ENCODE measurements around the gene C10orf90.

The C10orf90 gene

GRCh38 chr10:126500185-126500584 lies 170.3 kb downstream of the C10orf90 start:
- Mint-ChIP-seq H3K36me3 (ENCODE audit: low read depth) (no peaks in the 10 kb centered on the region), H3K27ac (no peak overlapping the region), H3K4me3 (no peak overlapping the region), H3K9me3 (no peaks in the 10 kb centered on the region), H3K4me1 (ENCODE audit: low read depth) (no peaks in the 10 kb centered on the region), H3K27me3 (no peaks in the 10 kb centered on the region)
- intact Hi-C loops (cut with micrococcal nuclease) = loop anchor here (10.0 kb wide), 1 partner anchor 635 kb away; no protein-coding TSS in a partner anchor

GRCh38 chr10:126499744-126500143 lies 170.7 kb downstream of the C10orf90 start:
- intact Hi-C loops (cut with micrococcal nuclease) = loop anchor here (10.0 kb wide), 1 partner anchor 635 kb away; no protein-coding TSS in a partner anchor
- no peaks in the 10 kb centered on the region for H3K9me3 Mint-ChIP-seq
- H3K27ac Mint-ChIP-seq = no peak overlapping the region
- no peaks in the 10 kb centered on the region for H3K27me3 Mint-ChIP-seq
- no peak overlapping the region for H3K4me3 Mint-ChIP-seq
- no peaks in the 10 kb centered on the region for H3K36me3 Mint-ChIP-seq (ENCODE audit: low read depth)
- no peaks in the 10 kb centered on the region for H3K4me1 Mint-ChIP-seq (ENCODE audit: low read depth)

GRCh38 chr10:126497672-126498071 lies 172.8 kb downstream of the C10orf90 start:
- Mint-ChIP-seq H3K4me1 (ENCODE audit: low read depth) (no peaks in the 10 kb centered on the region), H3K27me3 (no peaks in the 10 kb centered on the region), H3K36me3 (ENCODE audit: low read depth) (no peaks in the 10 kb centered on the region), H3K4me3 (no peak overlapping the region), H3K27ac (no peak overlapping the region), H3K9me3 (no peaks in the 10 kb centered on the region)
- intact Hi-C loops (cut with micrococcal nuclease) = no loop called here

- no peaks in the 10 kb centered on the region for H3K36me3 Mint-ChIP-seq (ENCODE audit: low read depth)
- no peak overlapping the region for H3K4me3 Mint-ChIP-seq
- intact Hi-C loops (cut with micrococcal nuclease) = no loop called here
- no peaks in the 10 kb centered on the region for H3K27me3 Mint-ChIP-seq
- H3K27ac Mint-ChIP-seq = no peak overlapping the region
- H3K4me1 Mint-ChIP-seq (ENCODE audit: low read depth) = no peaks in the 10 kb centered on the region
- H3K9me3 Mint-ChIP-seq = no peaks in the 10 kb centered on the region
Observed at GRCh38 chr10:126496771-126497545, 173.5 kb downstream of the C10orf90 start.

- intact Hi-C loops (cut with micrococcal nuclease) = no loop called here
- no peak overlapping the region for H3K27ac Mint-ChIP-seq
- H3K27me3 Mint-ChIP-seq = no peaks in the 10 kb centered on the region
- no peak overlapping the region for H3K4me3 Mint-ChIP-seq
- H3K36me3 Mint-ChIP-seq (ENCODE audit: low read depth) = no peaks in the 10 kb centered on the region
- H3K4me1 Mint-ChIP-seq (ENCODE audit: low read depth) = no peaks in the 10 kb centered on the region
- H3K9me3 Mint-ChIP-seq = no peaks in the 10 kb centered on the region
Observed at GRCh38 chr10:126491476-126491875, 179.0 kb downstream of the C10orf90 start.

- Mint-ChIP-seq H3K9me3 (no peaks in the 10 kb centered on the region), H3K4me3 (no peak overlapping the region), H3K4me1 (ENCODE audit: low read depth) (no peaks in the 10 kb centered on the region), H3K36me3 (ENCODE audit: low read depth) (no peaks in the 10 kb centered on the region), H3K27me3 (no peaks in the 10 kb centered on the region), H3K27ac (no peak overlapping the region)
- intact Hi-C loops (cut with micrococcal nuclease) = no loop called here
Observed at GRCh38 chr10:126481181-126481580, 189.3 kb downstream of the C10orf90 start.

- Mint-ChIP-seq H3K9me3 (no peaks in the 10 kb centered on the region), H3K4me3 (no peak overlapping the region), H3K27me3 (peaks cover 2% of the 10 kb centered on the region), H3K36me3 (ENCODE audit: low read depth) (no peaks in the 10 kb centered on the region), H3K27ac (no peak overlapping the region), H3K4me1 (ENCODE audit: low read depth) (no peaks in the 10 kb centered on the region)
- intact Hi-C loops (cut with micrococcal nuclease) = no loop called here
Observed at GRCh38 chr10:126480648-126481047, 189.8 kb downstream of the C10orf90 start.

GRCh38 chr10:126479280-126479895 lies 191.1 kb downstream of the C10orf90 start:
- Mint-ChIP-seq H3K9me3 (no peaks in the 10 kb centered on the region), H3K36me3 (ENCODE audit: low read depth) (no peaks in the 10 kb centered on the region), H3K27me3 (peaks cover 2% of the 10 kb centered on the region), H3K4me1 (ENCODE audit: low read depth) (no peaks in the 10 kb centered on the region), H3K4me3 (no peak overlapping the region), H3K27ac (no peak overlapping the region)
- intact Hi-C loops (cut with micrococcal nuclease) = no loop called here

GRCh38 chr10:126478546-126478945 lies 191.9 kb downstream of the C10orf90 start:
- intact Hi-C loops (cut with micrococcal nuclease) = no loop called here
- Mint-ChIP-seq H3K4me1 (ENCODE audit: low read depth) (no peaks in the 10 kb centered on the region), H3K4me3 (no peak overlapping the region), H3K9me3 (no peaks in the 10 kb centered on the region), H3K27ac (no peak overlapping the region), H3K36me3 (ENCODE audit: low read depth) (no peaks in the 10 kb centered on the region), H3K27me3 (peaks cover 2% of the 10 kb centered on the region)

- H3K27me3 Mint-ChIP-seq = peaks cover 2% of the 10 kb centered on the region
- H3K27ac Mint-ChIP-seq = no peak overlapping the region
- H3K36me3 Mint-ChIP-seq (ENCODE audit: low read depth) = no peaks in the 10 kb centered on the region
- H3K9me3 Mint-ChIP-seq = no peaks in the 10 kb centered on the region
- no peaks in the 10 kb centered on the region for H3K4me1 Mint-ChIP-seq (ENCODE audit: low read depth)
- H3K4me3 Mint-ChIP-seq = no peak overlapping the region
- intact Hi-C loops (cut with micrococcal nuclease) = no loop called here
Observed at GRCh38 chr10:126476246-126476645, 194.2 kb downstream of the C10orf90 start.

- no peaks in the 10 kb centered on the region for H3K9me3 Mint-ChIP-seq
- no peak overlapping the region for H3K27ac Mint-ChIP-seq
- H3K4me3 Mint-ChIP-seq = no peak overlapping the region
- no peaks in the 10 kb centered on the region for H3K4me1 Mint-ChIP-seq (ENCODE audit: low read depth)
- intact Hi-C loops (cut with micrococcal nuclease) = no loop called here
- H3K36me3 Mint-ChIP-seq (ENCODE audit: low read depth) = no peaks in the 10 kb centered on the region
- peaks cover 4% of the 10 kb centered on the region for H3K27me3 Mint-ChIP-seq
Observed at GRCh38 chr10:126475074-126475691, 195.3 kb downstream of the C10orf90 start.

GRCh38 chr10:126474031-126474430 lies 196.5 kb downstream of the C10orf90 start:
- no peaks in the 10 kb centered on the region for H3K36me3 Mint-ChIP-seq (ENCODE audit: low read depth)

GRCh38 chr10:126470991-126471390 lies 199.5 kb downstream of the C10orf90 start:
- Mint-ChIP-seq H3K4me1 (ENCODE audit: low read depth) (no peaks in the 10 kb centered on the region), H3K27me3 (peaks cover 6% of the 10 kb centered on the region), H3K9me3 (no peaks in the 10 kb centered on the region), H3K4me3 (no peak overlapping the region), H3K27ac (no peak overlapping the region), H3K36me3 (ENCODE audit: low read depth) (no peaks in the 10 kb centered on the region)
- intact Hi-C loops (cut with micrococcal nuclease) = no loop called here

More at GRCh38 chr10:126474031-126474430, 196.5 kb downstream of the C10orf90 start:
- no peak overlapping the region for H3K4me3 Mint-ChIP-seq
- no peaks in the 10 kb centered on the region for H3K4me1 Mint-ChIP-seq (ENCODE audit: low read depth)
- peaks cover 7% of the 10 kb centered on the region for H3K27me3 Mint-ChIP-seq
- no peaks in the 10 kb centered on the region for H3K9me3 Mint-ChIP-seq
- no peak overlapping the region for H3K27ac Mint-ChIP-seq
- intact Hi-C loops (cut with micrococcal nuclease) = no loop called here

- H3K27ac Mint-ChIP-seq = no peak overlapping the region
Observed at GRCh38 chr10:126469692-126470091, 200.8 kb downstream of the C10orf90 start.

More at GRCh38 chr10:126469692-126470091, 200.8 kb downstream of the C10orf90 start:
- Mint-ChIP-seq H3K27me3 (peaks cover 4% of the 10 kb centered on the region), H3K9me3 (no peaks in the 10 kb centered on the region), H3K4me1 (ENCODE audit: low read depth) (no peaks in the 10 kb centered on the region), H3K4me3 (no peak overlapping the region), H3K36me3 (ENCODE audit: low read depth) (no peaks in the 10 kb centered on the region)
- intact Hi-C loops (cut with micrococcal nuclease) = no loop called here
